GM23338 (cell line): ENCODE results near the gene C1GALT1C1L. TPM values are rescaled to one million over a fixed set of nuclear protein-coding genes. Genes with fewer than 3 reads are reported as not detected.

Source experiments
- ATAC-seq: fragments of 200-7000 bp; cut with Tn5 transposase; 3 replicates; pipeline ENCODE4 v1.9.1; 2020
- DNase-seq: peaks from one replicate; pipeline ENCODE4 v3.0.0-alpha.2; 2015; ENCODE audit warnings: low spot score
- H2AFZ ChIP-seq: fragments of 200-600 bp; sonication (generic); 2 replicates; pipeline ENCODE4 v1.8.0; 2016; ENCODE audit warnings: antibody characterized with exemption, mild to moderate bottlenecking, moderate library complexity
- H3F3A ChIP-seq: fragments of 200-600 bp; sonication (generic); replicated peaks from 2 replicates; pipeline ENCODE4 v1.8.0; 2017; ENCODE audit warnings: antibody characterized with exemption, mixed run types, low read depth
- H3K27ac ChIP-seq: fragments of 200-600 bp; sonication (generic); 2 replicates; pipeline ENCODE4 v1.6.1; 2016; ENCODE audit warnings: low read depth
- H3K27me3 ChIP-seq: fragments of 200-600 bp; sonication (generic); 2 replicates; pipeline ENCODE4 v1.8.0; 2016; ENCODE audit warnings: mild to moderate bottlenecking, mixed run types, moderate library complexity; ENCODE audit not compliant: insufficient read depth
- H3K36me3 ChIP-seq: fragments of 200-600 bp; sonication (generic); 2 replicates; pipeline ENCODE4 v1.8.0; 2016; ENCODE audit warnings: mild to moderate bottlenecking; ENCODE audit not compliant: insufficient read depth
- H3K4me1 ChIP-seq: fragments of 200-600 bp; sonication (generic); 2 replicates; pipeline ENCODE4 v1.8.0; 2016; ENCODE audit warnings: mild to moderate bottlenecking, moderate library complexity; ENCODE audit not compliant: insufficient read depth
- H3K4me2 ChIP-seq: fragments of 200-600 bp; sonication (generic); 2 replicates; pipeline ENCODE4 v1.7.1; 2017; ENCODE audit warnings: mixed run types
- H3K4me3 ChIP-seq: fragments of 200-600 bp; sonication (generic); 2 replicates; pipeline ENCODE4 v1.6.1; 2016; ENCODE audit warnings: mixed run types
- H3K79me2 ChIP-seq: fragments of 200-600 bp; sonication (generic); replicated peaks from 2 replicates; pipeline ENCODE4 v1.8.0; 2017; ENCODE audit warnings: mild to moderate bottlenecking; ENCODE audit not compliant: insufficient read depth
- H3K9me2 ChIP-seq: fragments of 200-600 bp; sonication (generic); 2 replicates; pipeline ENCODE4 v1.8.0; 2017; ENCODE audit not compliant: insufficient read depth
- H4K20me1 ChIP-seq: fragments of 200-600 bp; sonication (generic); replicated peaks from 2 replicates; pipeline ENCODE4 v1.8.0; 2017; ENCODE audit warnings: mild to moderate bottlenecking; ENCODE audit not compliant: insufficient read depth
- H3K27ac Mint-ChIP-seq: 2 replicates; pipeline ENCODE4 v1.8.0; 2020; ENCODE audit warnings: inconsistent platforms, mild to moderate bottlenecking, moderate library complexity, mixed read lengths
- H3K27me3 Mint-ChIP-seq: 3 replicates; pipeline ENCODE4 v1.8.0; 2022; ENCODE audit warnings: low read depth, mild to moderate bottlenecking, moderate library complexity, mixed read lengths, inconsistent platforms; ENCODE audit not compliant: insufficient read depth, poor library complexity
- H3K36me3 Mint-ChIP-seq: 3 replicates; pipeline ENCODE4 v1.8.0; 2021; ENCODE audit warnings: low read depth, mild to moderate bottlenecking, inconsistent platforms, moderate library complexity, mixed read lengths
- H3K4me1 Mint-ChIP-seq: 3 replicates; pipeline ENCODE4 v1.8.0; 2020; ENCODE audit warnings: mild to moderate bottlenecking, inconsistent platforms, mixed read lengths
- H3K4me3 Mint-ChIP-seq: 3 replicates; pipeline ENCODE4 v1.8.0; 2021; ENCODE audit warnings: moderate library complexity, mild to moderate bottlenecking, inconsistent platforms, mixed read lengths
- H3K9me3 Mint-ChIP-seq: 3 replicates; pipeline ENCODE4 v1.8.0; 2020; ENCODE audit warnings: moderate library complexity, mild to moderate bottlenecking, inconsistent platforms, mixed read lengths
- CREB1 ChIP-seq: fragments of 250-450 bp; sonication (Bioruptor Pico); IDR thresholded peaks from 2 replicates; pipeline ENCODE4 v1.5.0; 2020; ENCODE audit warnings: low read depth, mild to moderate bottlenecking, moderate library complexity
- CTCF ChIP-seq, 2 experiments: fragments of 200-600 bp in 1 of 2; sonication (generic) in 1 of 2; conservative IDR thresholded peaks; 2 replicates each; pipeline versions ENCODE4 v1.5.1 to v1.6.1; 2016 to 2017; ENCODE audit warnings: antibody characterized with exemption in 2 of 2, low read depth in 2 of 2, mild to moderate bottlenecking in 2 of 2, moderate library complexity in 1 of 2
- EZH2 ChIP-seq: fragments of 200-600 bp; sonication (generic); IDR thresholded peaks from one replicate; pipeline ENCODE4 v1.8.0; 2017; ENCODE audit warnings: antibody characterized with exemption, mild to moderate bottlenecking, low read depth; ENCODE audit not compliant: unreplicated experiment
- EZH2phosphoT487 ChIP-seq: fragments of 200-600 bp; sonication (generic); IDR thresholded peaks from one replicate; pipeline ENCODE4 v1.8.1; 2018; ENCODE audit warnings: antibody characterized with exemption; ENCODE audit not compliant: unreplicated experiment
- JUNB ChIP-seq: IDR thresholded peaks from one replicate; pipeline ENCODE4 v1.6.1; 2016; ENCODE audit warnings: antibody characterized with exemption; ENCODE audit not compliant: unreplicated experiment
- NANOG ChIP-seq: IDR thresholded peaks from 2 replicates; pipeline ENCODE4 v1.6.1; 2016; ENCODE audit warnings: antibody characterized with exemption, borderline replicate concordance
- POLR2AphosphoS5 ChIP-seq: IDR thresholded peaks from 2 replicates; pipeline ENCODE4 v1.6.1; 2016; ENCODE audit warnings: antibody characterized with exemption, low read depth
- STAT1 ChIP-seq: IDR thresholded peaks from one replicate; pipeline ENCODE4 v1.6.1; 2016; ENCODE audit warnings: antibody characterized with exemption; ENCODE audit not compliant: unreplicated experiment
- ZNF114 ChIP-seq: fragments of 250-450 bp; sonication (Bioruptor Pico); IDR thresholded peaks from 2 replicates; pipeline ENCODE4 v1.5.0; 2020; ENCODE audit warnings: mild to moderate bottlenecking, moderate library complexity
- ZNF331 ChIP-seq: fragments of 250-450 bp; sonication (Bioruptor Pico); IDR thresholded peaks from 2 replicates; pipeline ENCODE4 v1.5.0; 2020; ENCODE audit warnings: low read depth, mild to moderate bottlenecking, moderate library complexity
- polyA plus RNA-seq: library from polyadenylated mRNA; unstranded; fragments of >200 nt; fragmentation: Nextera tagmentation; extraction: Ambion mirVana; gene quantifications from 2 replicates; pipeline ENCODE4 v1.2.1, GENCODE V29; 2016
- total RNA-seq: library from RNA; depleted of rRNA; stranded (reverse); fragments of >200 nt; shearing (Covaris generic); gene quantifications from 2 replicates; pipeline ENCODE4 v1.2.3, GENCODE V29; 2014
- TF ChIP-seq, protein P1 (sequence below): fragments of 250-450 bp; sonication (Bioruptor Pico); IDR thresholded peaks from 2 replicates; pipeline ENCODE4 v1.5.0; 2020; ENCODE audit warnings: mild to moderate bottlenecking, moderate library complexity
- TF ChIP-seq, protein P2 (sequence below): IDR thresholded peaks from one replicate; pipeline ENCODE4 v1.6.1; 2018; ENCODE audit warnings: antibody characterized with exemption; ENCODE audit not compliant: unreplicated experiment

The C1GALT1C1L gene
- total and polyA plus RNA-seq, 2 experiments from 2014 or later: 0.17 to 0.99 TPM

- TF ChIP-seq EZH2phosphoT487: no peak
Measured at GRCh38 chr2:43715300-43716098, 39.3 kb upstream of the C1GALT1C1L start (continued).

GRCh38 chr2:43714164-43714563 lies 37.9 kb upstream of the C1GALT1C1L start:
- no peak for DNase-seq
- no peak for ATAC-seq
- TF ChIP-seq, protein P1, sequence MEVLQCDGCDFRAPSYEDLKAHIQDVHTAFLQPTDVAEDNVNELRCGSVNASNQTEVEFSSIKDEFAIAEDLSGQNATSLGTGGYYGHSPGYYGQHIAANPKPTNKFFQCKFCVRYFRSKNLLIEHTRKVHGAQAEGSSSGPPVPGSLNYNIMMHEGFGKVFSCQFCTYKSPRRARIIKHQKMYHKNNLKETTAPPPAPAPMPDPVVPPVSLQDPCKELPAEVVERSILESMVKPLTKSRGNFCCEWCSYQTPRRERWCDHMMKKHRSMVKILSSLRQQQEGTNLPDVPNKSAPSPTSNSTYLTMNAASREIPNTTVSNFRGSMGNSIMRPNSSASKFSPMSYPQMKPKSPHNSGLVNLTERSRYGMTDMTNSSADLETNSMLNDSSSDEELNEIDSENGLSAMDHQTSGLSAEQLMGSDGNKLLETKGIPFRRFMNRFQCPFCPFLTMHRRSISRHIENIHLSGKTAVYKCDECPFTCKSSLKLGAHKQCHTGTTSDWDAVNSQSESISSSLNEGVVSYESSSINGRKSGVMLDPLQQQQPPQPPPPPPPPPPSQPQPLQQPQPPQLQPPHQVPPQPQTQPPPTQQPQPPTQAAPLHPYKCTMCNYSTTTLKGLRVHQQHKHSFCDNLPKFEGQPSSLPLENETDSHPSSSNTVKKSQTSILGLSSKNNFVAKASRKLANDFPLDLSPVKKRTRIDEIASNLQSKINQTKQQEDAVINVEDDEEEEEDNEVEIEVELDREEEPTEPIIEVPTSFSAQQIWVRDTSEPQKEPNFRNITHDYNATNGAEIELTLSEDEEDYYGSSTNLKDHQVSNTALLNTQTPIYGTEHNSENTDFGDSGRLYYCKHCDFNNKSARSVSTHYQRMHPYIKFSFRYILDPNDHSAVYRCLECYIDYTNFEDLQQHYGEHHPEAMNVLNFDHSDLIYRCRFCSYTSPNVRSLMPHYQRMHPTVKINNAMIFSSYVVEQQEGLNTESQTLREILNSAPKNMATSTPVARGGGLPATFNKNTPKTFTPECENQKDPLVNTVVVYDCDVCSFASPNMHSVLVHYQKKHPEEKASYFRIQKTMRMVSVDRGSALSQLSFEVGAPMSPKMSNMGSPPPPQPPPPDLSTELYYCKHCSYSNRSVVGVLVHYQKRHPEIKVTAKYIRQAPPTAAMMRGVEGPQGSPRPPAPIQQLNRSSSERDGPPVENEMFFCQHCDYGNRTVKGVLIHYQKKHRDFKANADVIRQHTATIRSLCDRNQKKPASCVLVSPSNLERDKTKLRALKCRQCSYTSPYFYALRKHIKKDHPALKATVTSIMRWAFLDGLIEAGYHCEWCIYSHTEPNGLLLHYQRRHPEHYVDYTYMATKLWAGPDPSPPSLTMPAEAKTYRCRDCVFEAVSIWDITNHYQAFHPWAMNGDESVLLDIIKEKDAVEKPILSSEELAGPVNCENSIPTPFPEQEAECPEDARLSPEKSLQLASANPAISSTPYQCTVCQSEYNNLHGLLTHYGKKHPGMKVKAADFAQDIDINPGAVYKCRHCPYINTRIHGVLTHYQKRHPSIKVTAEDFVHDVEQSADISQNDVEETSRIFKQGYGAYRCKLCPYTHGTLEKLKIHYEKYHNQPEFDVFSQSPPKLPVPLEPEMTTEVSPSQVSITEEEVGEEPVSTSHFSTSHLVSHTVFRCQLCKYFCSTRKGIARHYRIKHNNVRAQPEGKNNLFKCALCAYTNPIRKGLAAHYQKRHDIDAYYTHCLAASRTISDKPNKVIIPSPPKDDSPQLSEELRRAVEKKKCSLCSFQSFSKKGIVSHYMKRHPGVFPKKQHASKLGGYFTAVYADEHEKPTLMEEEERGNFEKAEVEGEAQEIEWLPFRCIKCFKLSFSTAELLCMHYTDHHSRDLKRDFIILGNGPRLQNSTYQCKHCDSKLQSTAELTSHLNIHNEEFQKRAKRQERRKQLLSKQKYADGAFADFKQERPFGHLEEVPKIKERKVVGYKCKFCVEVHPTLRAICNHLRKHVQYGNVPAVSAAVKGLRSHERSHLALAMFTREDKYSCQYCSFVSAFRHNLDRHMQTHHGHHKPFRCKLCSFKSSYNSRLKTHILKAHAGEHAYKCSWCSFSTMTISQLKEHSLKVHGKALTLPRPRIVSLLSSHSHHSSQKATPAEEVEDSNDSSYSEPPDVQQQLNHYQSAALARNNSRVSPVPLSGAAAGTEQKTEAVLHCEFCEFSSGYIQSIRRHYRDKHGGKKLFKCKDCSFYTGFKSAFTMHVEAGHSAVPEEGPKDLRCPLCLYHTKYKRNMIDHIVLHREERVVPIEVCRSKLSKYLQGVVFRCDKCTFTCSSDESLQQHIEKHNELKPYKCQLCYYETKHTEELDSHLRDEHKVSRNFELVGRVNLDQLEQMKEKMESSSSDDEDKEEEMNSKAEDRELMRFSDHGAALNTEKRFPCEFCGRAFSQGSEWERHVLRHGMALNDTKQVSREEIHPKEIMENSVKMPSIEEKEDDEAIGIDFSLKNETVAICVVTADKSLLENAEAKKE (CRISPR knock-in tag): no peak
- TF ChIP-seq POLR2AphosphoS5: no peak
- no peak for TF ChIP-seq EZH2
- TF ChIP-seq ZNF331 (CRISPR knock-in tag): no peak
- TF ChIP-seq EZH2phosphoT487: no peak
- TF ChIP-seq CREB1 (CRISPR knock-in tag): no peak
- no peak for TF ChIP-seq JUNB
- no peak for TF ChIP-seq NANOG
- TF ChIP-seq STAT1: no peak
- TF ChIP-seq, protein P2, sequence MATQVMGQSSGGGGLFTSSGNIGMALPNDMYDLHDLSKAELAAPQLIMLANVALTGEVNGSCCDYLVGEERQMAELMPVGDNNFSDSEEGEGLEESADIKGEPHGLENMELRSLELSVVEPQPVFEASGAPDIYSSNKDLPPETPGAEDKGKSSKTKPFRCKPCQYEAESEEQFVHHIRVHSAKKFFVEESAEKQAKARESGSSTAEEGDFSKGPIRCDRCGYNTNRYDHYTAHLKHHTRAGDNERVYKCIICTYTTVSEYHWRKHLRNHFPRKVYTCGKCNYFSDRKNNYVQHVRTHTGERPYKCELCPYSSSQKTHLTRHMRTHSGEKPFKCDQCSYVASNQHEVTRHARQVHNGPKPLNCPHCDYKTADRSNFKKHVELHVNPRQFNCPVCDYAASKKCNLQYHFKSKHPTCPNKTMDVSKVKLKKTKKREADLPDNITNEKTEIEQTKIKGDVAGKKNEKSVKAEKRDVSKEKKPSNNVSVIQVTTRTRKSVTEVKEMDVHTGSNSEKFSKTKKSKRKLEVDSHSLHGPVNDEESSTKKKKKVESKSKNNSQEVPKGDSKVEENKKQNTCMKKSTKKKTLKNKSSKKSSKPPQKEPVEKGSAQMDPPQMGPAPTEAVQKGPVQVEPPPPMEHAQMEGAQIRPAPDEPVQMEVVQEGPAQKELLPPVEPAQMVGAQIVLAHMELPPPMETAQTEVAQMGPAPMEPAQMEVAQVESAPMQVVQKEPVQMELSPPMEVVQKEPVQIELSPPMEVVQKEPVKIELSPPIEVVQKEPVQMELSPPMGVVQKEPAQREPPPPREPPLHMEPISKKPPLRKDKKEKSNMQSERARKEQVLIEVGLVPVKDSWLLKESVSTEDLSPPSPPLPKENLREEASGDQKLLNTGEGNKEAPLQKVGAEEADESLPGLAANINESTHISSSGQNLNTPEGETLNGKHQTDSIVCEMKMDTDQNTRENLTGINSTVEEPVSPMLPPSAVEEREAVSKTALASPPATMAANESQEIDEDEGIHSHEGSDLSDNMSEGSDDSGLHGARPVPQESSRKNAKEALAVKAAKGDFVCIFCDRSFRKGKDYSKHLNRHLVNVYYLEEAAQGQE: no peak
- TF ChIP-seq ZNF114 (CRISPR knock-in tag): no peak
- no peak for TF ChIP-seq CTCF (conservative IDR thresholded peaks at IDR 0.05; ENCODE audit: low read depth in 2 of 2)

More at GRCh38 chr2:43714164-43714563, 37.9 kb upstream of the C1GALT1C1L start:
- Histone ChIP-seq H3F3A (no peaks in the 10 kb centered on the region), H3K4me1 (peaks cover 18% of the 10 kb centered on the region), H3K79me2 (no peaks in the 10 kb centered on the region), H3K27ac (no peak overlapping the region), H3K36me3 (no peaks in the 10 kb centered on the region), H3K4me3 (no peak overlapping the region), H4K20me1 (no peaks in the 10 kb centered on the region), H3K27me3 (no peaks in the 10 kb centered on the region), H3K9me2 (no peaks in the 10 kb centered on the region), H2AFZ (no peak overlapping the region), H3K4me2 (peak overlapping the region; percentile 39)
- H3K27ac Mint-ChIP-seq: no peak overlapping the region
- H3K36me3 Mint-ChIP-seq: no peaks in the 10 kb centered on the region
- H3K4me1 Mint-ChIP-seq: peaks cover 38% of the 10 kb centered on the region
- peak overlapping the region; percentile 18; the same call in 1 of the 3 replicates for H3K4me3 Mint-ChIP-seq
- H3K9me3 Mint-ChIP-seq: no peaks in the 10 kb centered on the region
- H3K27me3 Mint-ChIP-seq: peaks cover 2% of the 10 kb centered on the region
